ENCODE results near the gene UPF3A.

Gene UPF3A

DNA sequence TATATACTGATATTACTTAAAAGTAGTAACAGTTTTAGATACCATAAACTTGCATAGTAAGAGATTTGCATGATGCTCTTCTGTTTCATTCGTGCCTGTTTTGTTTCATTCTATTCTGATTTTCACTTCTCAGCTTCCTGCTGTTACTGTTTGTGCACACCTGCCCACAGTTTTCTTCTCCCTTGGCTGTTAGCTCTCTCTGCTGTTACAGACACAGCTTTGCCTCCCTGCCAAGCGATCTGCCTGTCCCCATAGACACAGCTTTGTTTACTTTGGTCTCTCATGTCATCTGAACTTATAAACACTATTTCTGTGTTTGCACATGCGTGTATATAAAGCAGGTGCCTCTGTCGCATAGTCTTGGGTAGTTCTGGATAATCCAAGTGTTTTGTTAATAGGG is 21.4 kb upstream of the UPF3A start:
- Histone ChIP-seq H3K27me3 (ENCODE audit: insufficient read depth, poor library complexity, severe bottlenecking) (no peaks in the 10 kb centered on the region), H3K27ac (replicated peaks) (no peak overlapping the region), H3K4me3 (replicated peaks; ENCODE audit: insufficient read depth, low read length) (no peak overlapping the region)
- no peak for DNase-seq (ENCODE audit: low read depth in 1 of 2, low spot score in 1 of 2)
- no peak for TF ChIP-seq REST (IDR thresholded peaks at IDR 0.05; ENCODE audit: insufficient replicate concordance, low read depth)
- TF ChIP-seq, protein P1, sequence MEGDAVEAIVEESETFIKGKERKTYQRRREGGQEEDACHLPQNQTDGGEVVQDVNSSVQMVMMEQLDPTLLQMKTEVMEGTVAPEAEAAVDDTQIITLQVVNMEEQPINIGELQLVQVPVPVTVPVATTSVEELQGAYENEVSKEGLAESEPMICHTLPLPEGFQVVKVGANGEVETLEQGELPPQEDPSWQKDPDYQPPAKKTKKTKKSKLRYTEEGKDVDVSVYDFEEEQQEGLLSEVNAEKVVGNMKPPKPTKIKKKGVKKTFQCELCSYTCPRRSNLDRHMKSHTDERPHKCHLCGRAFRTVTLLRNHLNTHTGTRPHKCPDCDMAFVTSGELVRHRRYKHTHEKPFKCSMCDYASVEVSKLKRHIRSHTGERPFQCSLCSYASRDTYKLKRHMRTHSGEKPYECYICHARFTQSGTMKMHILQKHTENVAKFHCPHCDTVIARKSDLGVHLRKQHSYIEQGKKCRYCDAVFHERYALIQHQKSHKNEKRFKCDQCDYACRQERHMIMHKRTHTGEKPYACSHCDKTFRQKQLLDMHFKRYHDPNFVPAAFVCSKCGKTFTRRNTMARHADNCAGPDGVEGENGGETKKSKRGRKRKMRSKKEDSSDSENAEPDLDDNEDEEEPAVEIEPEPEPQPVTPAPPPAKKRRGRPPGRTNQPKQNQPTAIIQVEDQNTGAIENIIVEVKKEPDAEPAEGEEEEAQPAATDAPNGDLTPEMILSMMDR (IDR thresholded peaks at IDR 0.05; ENCODE audit: insufficient read depth, low read length), result no peak
- TF ChIP-seq GABPA (IDR thresholded peaks at IDR 0.05; ENCODE audit: low read depth), result no peak
- TF ChIP-seq POLR2AphosphoS5 (IDR thresholded peaks at IDR 0.05; ENCODE audit: low read depth), result no peak
- no peak for TF ChIP-seq SPI1 (IDR thresholded peaks at IDR 0.05; ENCODE audit: borderline replicate concordance, low read depth)

GRCh38 chr13:114260814-114261213 is 20.6 kb upstream of the UPF3A start:
- no peaks in the 10 kb centered on the region for H3K27me3 ChIP-seq (ENCODE audit: insufficient read depth, poor library complexity, severe bottlenecking)
- no peak overlapping the region for H3K27ac ChIP-seq (replicated peaks)
- no peak for DNase-seq (ENCODE audit: low read depth in 1 of 2, low spot score in 1 of 2)
- H3K4me3 ChIP-seq (replicated peaks; ENCODE audit: insufficient read depth, low read length), result no peak overlapping the region
- TF ChIP-seq, protein P1 (IDR thresholded peaks at IDR 0.05; ENCODE audit: insufficient read depth, low read length), result no peak
- TF ChIP-seq POLR2AphosphoS5 (IDR thresholded peaks at IDR 0.05; ENCODE audit: low read depth), result no peak
- TF ChIP-seq SPI1 (IDR thresholded peaks at IDR 0.05; ENCODE audit: borderline replicate concordance, low read depth), result no peak
- TF ChIP-seq REST (IDR thresholded peaks at IDR 0.05; ENCODE audit: insufficient replicate concordance, low read depth), result no peak
- no peak for TF ChIP-seq GABPA (IDR thresholded peaks at IDR 0.05; ENCODE audit: low read depth)

- H3K27me3 ChIP-seq (ENCODE audit: insufficient read depth, poor library complexity, severe bottlenecking), result no peaks in the 10 kb centered on the region
- no peak overlapping the region for H3K4me3 ChIP-seq (replicated peaks; ENCODE audit: insufficient read depth, low read length)
- no peak for DNase-seq (ENCODE audit: low read depth in 1 of 2, low spot score in 1 of 2)
- H3K27ac ChIP-seq (replicated peaks), result no peak overlapping the region
- TF ChIP-seq, protein P1 (IDR thresholded peaks at IDR 0.05; ENCODE audit: insufficient read depth, low read length), result no peak
- TF ChIP-seq GABPA (IDR thresholded peaks at IDR 0.05; ENCODE audit: low read depth) (no peak), SPI1 (IDR thresholded peaks at IDR 0.05; ENCODE audit: borderline replicate concordance, low read depth) (no peak), REST (IDR thresholded peaks at IDR 0.05; ENCODE audit: insufficient replicate concordance, low read depth) (no peak), POLR2AphosphoS5 (IDR thresholded peaks at IDR 0.05; ENCODE audit: low read depth) (no peak)
These were observed 20.0 kb upstream of the UPF3A start for GRCh38 chr13:114261328-114261965.

All from HL-60 (cell line).